Glomerular endothelial cell (primary cell): ENCODE results near the gene ZBTB4. TPM values are rescaled to one million over a fixed set of nuclear protein-coding genes. Genes with fewer than 3 reads are reported as not detected.

Source experiments
- total RNA-seq: library from RNA; depleted of rRNA; stranded (reverse); fragments of >200 nt; gene quantifications from 2 replicates; pipeline ENCODE4 v1.2.3, GENCODE V29; 2015

Gene ZBTB4
- total RNA-seq, 1 donor from 2014 or later, result 43.9 TPM

Other genes with a start within 250 kb of the ZBTB4 start
- gene DVL2, start 245.1 kb downstream of the ZBTB4 start, total RNA-seq, result 36.9 and 41.6 TPM in 2 replicates
- gene PHF23, start 240.2 kb downstream of the ZBTB4 start, total RNA-seq, result 42.9 and 53.0 TPM in 2 replicates
- 548 and 565 TPM in 2 replicates for gene GABARAP, start 237.2 kb downstream of the ZBTB4 start, total RNA-seq
- 55.4 and 73.5 TPM in 2 replicates for gene CTDNEP1, start 227.9 kb downstream of the ZBTB4 start, total RNA-seq
- gene ELP5, start 227.4 kb downstream of the ZBTB4 start, total RNA-seq, result 27.5 and 27.7 TPM in 2 replicates
- 1.9 and 2.1 TPM in 2 replicates for gene CLDN7, start 217.2 kb downstream of the ZBTB4 start, total RNA-seq
- gene SLC2A4, start 197.9 kb downstream of the ZBTB4 start, total RNA-seq, result not detected in 2 replicates
- not detected in 2 replicates for gene YBX2, start 185.0 kb downstream of the ZBTB4 start, total RNA-seq
- 432 and 433 TPM in 2 replicates for gene EIF5A, start 172.0 kb downstream of the ZBTB4 start, total RNA-seq
- gene GPS2, start 164.3 kb downstream of the ZBTB4 start, total RNA-seq, result 48.2 and 64.6 TPM in 2 replicates
- 15.5 and 16.4 TPM in 2 replicates for gene NEURL4, start 150.3 kb downstream of the ZBTB4 start, total RNA-seq
- 53.1 TPM in 1 of 2 replicates, not detected in the other for gene ACAP1, start 143.1 kb downstream of the ZBTB4 start, total RNA-seq
- 7.1 and 8.5 TPM in 2 replicates for gene KCTD11, start 127.5 kb downstream of the ZBTB4 start, total RNA-seq
- not detected in 2 replicates for gene TMEM95, start 124.5 kb downstream of the ZBTB4 start, total RNA-seq
- 0.19 and 0.23 TPM in 2 replicates for gene TNK1, start 98.5 kb downstream of the ZBTB4 start, total RNA-seq
- 74.1 and 82.8 TPM in 2 replicates for gene PLSCR3, start 85.1 kb downstream of the ZBTB4 start, total RNA-seq
- gene TMEM256, start 75.5 kb downstream of the ZBTB4 start, total RNA-seq, result 56.7 and 73.7 TPM in 2 replicates
- 15.7 and 21.7 TPM in 2 replicates for gene NLGN2, start 71.8 kb downstream of the ZBTB4 start, total RNA-seq
- not detected in 2 replicates for gene SPEM1, start 59.3 kb downstream of the ZBTB4 start, total RNA-seq
- gene SPEM2, start 54.0 kb downstream of the ZBTB4 start, total RNA-seq, result not detected in 2 replicates
- not detected in 2 replicates for gene SPEM3, start 50.8 kb downstream of the ZBTB4 start, total RNA-seq
- 11.6 and 15.4 TPM in 2 replicates for gene TMEM102, start 44.2 kb downstream of the ZBTB4 start, total RNA-seq
- gene FGF11, start 40.1 kb downstream of the ZBTB4 start, total RNA-seq, result 0.44 and 0.88 TPM in 2 replicates
- gene CHRNB1, start 34.6 kb downstream of the ZBTB4 start, total RNA-seq, result 5.7 and 9.6 TPM in 2 replicates
- gene SLC35G6, start 1.8 kb upstream of the ZBTB4 start, total RNA-seq, result not detected in 2 replicates
- gene POLR2A, start 4.7 kb upstream of the ZBTB4 start, total RNA-seq, result 81.5 and 124 TPM in 2 replicates
- 30.3 and 38.2 TPM in 2 replicates for gene TNFSF12, start 69.4 kb upstream of the ZBTB4 start, total RNA-seq
- gene TNFSF13, start 79.1 kb upstream of the ZBTB4 start, total RNA-seq, result 1.5 and 6.7 TPM in 2 replicates
- 60.7 and 79.5 TPM in 2 replicates for gene SENP3, start 82.3 kb upstream of the ZBTB4 start, total RNA-seq
- gene CD68, start 100.0 kb upstream of the ZBTB4 start, total RNA-seq, result 4.1 and 8.8 TPM in 2 replicates
- 117 and 164 TPM in 2 replicates for gene MPDU1, start 104.2 kb upstream of the ZBTB4 start, total RNA-seq
- gene SOX15, start 110.5 kb upstream of the ZBTB4 start, total RNA-seq, result not detected in 2 replicates
- 32.4 and 35.4 TPM in 2 replicates for gene FXR2, start 135.3 kb upstream of the ZBTB4 start, total RNA-seq
- gene SAT2, start 148.2 kb upstream of the ZBTB4 start, total RNA-seq, result 42.6 and 47.6 TPM in 2 replicates
- 0.58 TPM in 1 of 2 replicates, not detected in the other for gene SHBG, start 150.5 kb upstream of the ZBTB4 start, total RNA-seq
- not detected in 2 replicates for gene ATP1B2, start 171.3 kb upstream of the ZBTB4 start, total RNA-seq
- 87.9 and 94.8 TPM in 2 replicates for gene TP53, start 207.9 kb upstream of the ZBTB4 start, total RNA-seq
- gene WRAP53, start 208.8 kb upstream of the ZBTB4 start, total RNA-seq, result 5.5 and 9.3 TPM in 2 replicates
- 0.87 and 2.1 TPM in 2 replicates for gene EFNB3, start 225.6 kb upstream of the ZBTB4 start, total RNA-seq
- not detected in 2 replicates for gene DNAH2, start 238.1 kb upstream of the ZBTB4 start, total RNA-seq